ENCODE data around the gene RCOR1. TPM values are rescaled to one million over a fixed set of nuclear protein-coding genes. Genes with fewer than 3 reads are reported as not detected.
A peak's percentile ranks its signal among the peaks of the same experiment; 100 is the strongest.

The RCOR1 gene
- total and polyA plus RNA-seq, 8 donors = 33.2 to 80.3 (median 63.6) TPM

GRCh38 chr14:102565331-102565887, 27.0 kb upstream of the RCOR1 start:
- Histone ChIP-seq H3K27me3 (no peaks in the 10 kb centered on the region), H3K9me3 (peaks cover 0 to 3% of the 10 kb centered on the region in 2 donors), H3K4me1 (peaks cover 0 to 32% of the 10 kb centered on the region in 2 donors), H3K27ac (peak overlapping the region in 1 of 2 donors; percentile 74), H3K36me3 (no peaks in the 10 kb centered on the region), H3K4me3 (no peak overlapping the region)
- ATAC-seq = peak; percentile 45
- intact Hi-C loops (cut with DNase I) = no loop called here
- DNase-seq = peak in 1 of 4 donors; percentile 55
- TF ChIP-seq CTCF (IDR thresholded peaks at IDR 0.05) = no peak

GRCh38 chr14:102565959-102566358, 26.5 kb upstream of the RCOR1 start:
- Histone ChIP-seq H3K4me3 (no peak overlapping the region), H3K36me3 (no peaks in the 10 kb centered on the region), H3K27me3 (no peaks in the 10 kb centered on the region), H3K4me1 (peaks cover 0 to 32% of the 10 kb centered on the region in 2 donors), H3K9me3 (peaks cover 0 to 3% of the 10 kb centered on the region in 2 donors), H3K27ac (peak overlapping the region in 1 of 2 donors; percentile 74)
- TF ChIP-seq CTCF (IDR thresholded peaks at IDR 0.05) = no peak
- intact Hi-C loops (cut with DNase I) = no loop called here
- DNase-seq = no peak
- ATAC-seq = no peak

GRCh38 chr14:102568115-102568614, 24.3 kb upstream of the RCOR1 start:
- TF ChIP-seq CTCF (IDR thresholded peaks at IDR 0.05) = no peak
- H3K4me3 ChIP-seq = no peak overlapping the region
- peaks cover 0 to 32% of the 10 kb centered on the region in 2 donors for H3K4me1 ChIP-seq
- H3K36me3 ChIP-seq = no peaks in the 10 kb centered on the region
- peak overlapping the region in 1 of 2 donors; percentile 67 for H3K27ac ChIP-seq
- H3K27me3 ChIP-seq = no peaks in the 10 kb centered on the region
- ATAC-seq = peak; percentile 95
- DNase-seq = peak in 1 of 4 donors; percentile 61
- intact Hi-C loops (cut with DNase I) = no loop called here
- H3K9me3 ChIP-seq = peaks cover 0 to 3% of the 10 kb centered on the region in 2 donors

GRCh38 chr14:102570334-102570995, 22.0 kb upstream of the RCOR1 start:
- Histone ChIP-seq H3K4me3 (no peak overlapping the region), H3K27ac (no peak overlapping the region), H3K36me3 (no peaks in the 10 kb centered on the region), H3K4me1 (peaks cover 0 to 29% of the 10 kb centered on the region in 2 donors), H3K27me3 (no peaks in the 10 kb centered on the region), H3K9me3 (no peaks in the 10 kb centered on the region)
- ATAC-seq (no peak), DNase-seq (no peak)
- intact Hi-C loops (cut with DNase I) = no loop called here
- no peak for TF ChIP-seq CTCF (IDR thresholded peaks at IDR 0.05)

- intact Hi-C loops (cut with DNase I) = no loop called here
- TF ChIP-seq CTCF (IDR thresholded peaks at IDR 0.05) = no peak
- no peak for DNase-seq
- no peaks in the 10 kb centered on the region for H3K9me3 ChIP-seq
- H3K4me1 ChIP-seq = peaks cover 0 to 24% of the 10 kb centered on the region in 2 donors
- H3K36me3 ChIP-seq = no peaks in the 10 kb centered on the region
- H3K27ac ChIP-seq = no peak overlapping the region
- H3K4me3 ChIP-seq = no peak overlapping the region
- ATAC-seq = no peak
- no peaks in the 10 kb centered on the region for H3K27me3 ChIP-seq
These were observed 21.4 kb upstream of the RCOR1 start for GRCh38 chr14:102571043-102571442.

Measured in left lung (tissue), 10 donors.